Transverse colon (tissue), 4 donors: ENCODE measurements around the gene PFDN2.

ENCODE experiments used
- CTCF ChIP-seq, 5 experiments: fragments of 200-600 bp in 3 of 5; fragments of 450-650 bp in 2 of 5; sonication (generic) in 3 of 5; IDR thresholded peaks; 1 replicate in 2 of 5; 2 replicates in 3 of 5; pipeline ENCODE4 v1.5.1; 2016 to 2017; ENCODE audit warnings: antibody characterized with exemption in 5 of 5, inconsistent platforms in 3 of 5, mild to moderate bottlenecking in 2 of 5, moderate library complexity in 1 of 5
- POLR2A ChIP-seq: fragments of 450-650 bp; IDR thresholded peaks from one replicate; pipeline ENCODE4 v1.6.1; 2016; ENCODE audit warnings: antibody characterized with exemption, mild to moderate bottlenecking, moderate library complexity
- POLR2AphosphoS5 ChIP-seq, 3 donors: sonication (generic); formaldehyde crosslinking; IDR thresholded peaks; one replicate each; pipeline ENCODE4 v1.6.1; 2016; ENCODE audit warnings: antibody characterized with exemption in 3 of 3

- TF ChIP-seq CTCF (IDR thresholded peaks at IDR 0.05) (no peak), POLR2A (no peak), POLR2AphosphoS5 (IDR thresholded peaks at IDR 0.05) (no peak)
Measured at GRCh38 chr1:161091093-161091492, 26.7 kb downstream of the PFDN2 start.
